Gastrocnemius medialis (tissue), 4 donors: ENCODE measurements around the gene CSF2RB. TPM values are rescaled to one million over a fixed set of nuclear protein-coding genes. Genes with fewer than 3 reads are reported as not detected.

Experiments
- ATAC-seq, 2 donors: fragments of 150-250 bp; one replicate each; pipeline ENCODE4 v1.9.1; 2016
- DNase-seq, 2 donors: peaks; one replicate each; pipeline ENCODE4 v3.0.0-alpha.2; 2019
- H3K27ac ChIP-seq, 4 donors: fragments of 200-600 bp; sonication (generic); 1 replicate in 1 of 4; 2 replicates in 3 of 4; pipeline ENCODE4 v1.5.1; 2016 to 2018; ENCODE audit warnings: mild to moderate bottlenecking in 2 of 4, moderate library complexity in 1 of 4
- H3K27me3 ChIP-seq, 3 donors: fragments of 200-600 bp; sonication (generic) in 2 of 3; 1 replicate in 1 of 3; 2 replicates in 2 of 3; pipeline versions ENCODE4 v1.5.1 to v1.6.0; 2016 to 2019; ENCODE audit warnings: mild to moderate bottlenecking in 1 of 3, moderate library complexity in 1 of 3
- H3K36me3 ChIP-seq, 2 donors: fragments of 200-600 bp; sonication (generic) in 1 of 2; one replicate each; pipeline ENCODE4 v1.5.1; 2017 to 2018
- H3K4me1 ChIP-seq, 2 donors: fragments of 200-600 bp; sonication (generic) in 1 of 2; one replicate each; pipeline ENCODE4 v1.5.1; 2016 to 2017; ENCODE audit warnings: mild to moderate bottlenecking in 2 of 2
- H3K4me3 ChIP-seq, 4 donors: fragments of 200-600 bp; sonication (generic) in 3 of 4; 1 replicate in 1 of 4; 2 replicates in 3 of 4; pipeline ENCODE4 v1.5.1; 2016 to 2019; ENCODE audit warnings: mild to moderate bottlenecking in 2 of 4
- H3K9me3 ChIP-seq, 3 donors: fragments of 200-600 bp; sonication (generic) in 2 of 3; 1 replicate in 1 of 3; 2 replicates in 2 of 3; pipeline ENCODE4 v1.5.1; 2016 to 2019
- POLR2A ChIP-seq, 2 donors: fragments of 450-650 bp; IDR thresholded peaks; one replicate each; pipeline ENCODE4 v1.6.1; 2017; ENCODE audit warnings: antibody characterized with exemption in 2 of 2, mild to moderate bottlenecking in 2 of 2, moderate library complexity in 2 of 2
- in situ Hi-C, 4 donors: fragments of 200-750 bp; cut with MboI; loops; one replicate each; pipeline versions ENCODE4 v1.15.0 to v1.8.0; 2017; ENCODE audit warnings: low sequenced_read_pairs in 4 of 4
- intact Hi-C: fragments of 100-400 bp; cut with DNase I; formaldehyde crosslinking; loops from one replicate; pipeline ENCODE4 v1.15.1; 2023; ENCODE audit warnings: low total_unique reads
- total RNA-seq, 4 donors: library from RNA; depleted of rRNA; stranded (reverse); fragments of >200 nt; gene quantifications; one replicate each; pipeline versions ENCODE4 v1.1.0 to v1.2.3, GENCODE V29; 2016
- TF ChIP-seq, protein P1 (sequence below), 5 experiments: fragments of 450-650 bp in 3 of 5; fragments of 200-600 bp in 2 of 5; sonication (generic) in 2 of 5; IDR thresholded peaks in 4 of 5; conservative IDR thresholded peaks in 1 of 5; 1 replicate in 4 of 5; 2 replicates in 1 of 5; pipeline ENCODE4 v1.5.1; 2016 to 2019; ENCODE audit warnings: antibody characterized with exemption in 5 of 5, mild to moderate bottlenecking in 3 of 5, moderate library complexity in 3 of 5

The CSF2RB gene
- total RNA-seq, 4 donors from 2014 or later = 1.2 to 2.0 (median 1.6) TPM

DNA sequence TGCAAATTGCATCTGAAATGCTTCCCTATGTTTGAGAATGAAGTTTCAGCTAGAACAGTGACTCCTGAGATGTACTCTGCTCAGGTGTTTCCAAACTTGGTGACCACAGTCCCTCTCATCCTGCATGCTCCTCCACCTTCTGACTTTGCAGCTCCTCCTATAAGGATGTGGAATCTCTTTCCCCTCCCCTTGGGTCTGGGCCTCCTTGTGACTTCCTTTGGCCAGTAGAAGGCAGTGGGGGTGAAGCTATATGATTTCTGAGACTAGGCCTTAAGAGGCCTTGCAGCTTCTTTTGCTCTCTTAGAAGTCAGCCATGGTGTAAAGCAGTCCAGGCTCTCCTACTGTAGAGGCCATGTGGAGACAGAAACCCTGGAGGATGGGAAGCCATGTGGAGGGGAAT lies 50.7 kb downstream of the CSF2RB start:
- TF ChIP-seq, protein P1, sequence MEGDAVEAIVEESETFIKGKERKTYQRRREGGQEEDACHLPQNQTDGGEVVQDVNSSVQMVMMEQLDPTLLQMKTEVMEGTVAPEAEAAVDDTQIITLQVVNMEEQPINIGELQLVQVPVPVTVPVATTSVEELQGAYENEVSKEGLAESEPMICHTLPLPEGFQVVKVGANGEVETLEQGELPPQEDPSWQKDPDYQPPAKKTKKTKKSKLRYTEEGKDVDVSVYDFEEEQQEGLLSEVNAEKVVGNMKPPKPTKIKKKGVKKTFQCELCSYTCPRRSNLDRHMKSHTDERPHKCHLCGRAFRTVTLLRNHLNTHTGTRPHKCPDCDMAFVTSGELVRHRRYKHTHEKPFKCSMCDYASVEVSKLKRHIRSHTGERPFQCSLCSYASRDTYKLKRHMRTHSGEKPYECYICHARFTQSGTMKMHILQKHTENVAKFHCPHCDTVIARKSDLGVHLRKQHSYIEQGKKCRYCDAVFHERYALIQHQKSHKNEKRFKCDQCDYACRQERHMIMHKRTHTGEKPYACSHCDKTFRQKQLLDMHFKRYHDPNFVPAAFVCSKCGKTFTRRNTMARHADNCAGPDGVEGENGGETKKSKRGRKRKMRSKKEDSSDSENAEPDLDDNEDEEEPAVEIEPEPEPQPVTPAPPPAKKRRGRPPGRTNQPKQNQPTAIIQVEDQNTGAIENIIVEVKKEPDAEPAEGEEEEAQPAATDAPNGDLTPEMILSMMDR (IDR thresholded peaks at IDR 0.05 in 4 of 5, conservative IDR thresholded peaks at IDR 0.05 in 1 of 5) = no peak
- TF ChIP-seq POLR2A (IDR thresholded peaks at IDR 0.05) = no peak
- ATAC-seq (no peak), DNase-seq (no peak)
- H3K27me3 ChIP-seq = peaks cover 0 to 8% (median 8%) of the 10 kb centered on the region in 3 donors
- H3K4me1 ChIP-seq = no peaks in the 10 kb centered on the region
- intact Hi-C loops (no loop called here), in situ Hi-C loops (loop anchor here in 1 of 4 donors (25.0 kb wide), 1 partner anchor 177 kb away; the partner anchor contains the start of gene IFT27)
- H3K4me3 ChIP-seq = no peak overlapping the region
- H3K27ac ChIP-seq = no peak overlapping the region
- no peaks in the 10 kb centered on the region for H3K36me3 ChIP-seq
- H3K9me3 ChIP-seq = no peaks in the 10 kb centered on the region

DNA sequence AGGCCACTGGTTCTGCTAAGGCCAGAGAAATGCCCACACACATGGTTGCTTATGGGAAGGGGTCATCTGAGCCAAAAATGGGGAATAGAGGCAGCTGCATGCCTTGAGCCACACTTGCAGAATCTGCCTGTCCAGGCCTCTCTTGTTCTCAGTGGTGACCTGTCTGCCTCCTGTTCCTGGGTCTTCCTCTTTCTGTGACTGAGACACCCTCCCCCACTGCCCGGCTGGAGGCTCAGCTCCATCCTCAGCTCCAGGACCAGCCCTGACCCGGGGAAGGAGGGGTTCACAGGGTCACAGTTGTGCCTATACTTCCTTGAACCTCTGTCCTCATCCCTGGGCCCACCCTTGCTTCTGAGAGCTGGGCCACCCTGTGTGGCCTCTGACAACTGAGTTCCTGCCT lies 52.3 kb downstream of the CSF2RB start:
- no peaks in the 10 kb centered on the region for H3K36me3 ChIP-seq
- H3K27me3 ChIP-seq = peaks cover 0 to 5% (median 0%) of the 10 kb centered on the region in 3 donors
- in situ Hi-C loops (loop anchor here in 1 of 4 donors (25.0 kb wide), 1 partner anchor 178 kb away; the partner anchor contains the start of gene IFT27), intact Hi-C loops (no loop called here)
- DNase-seq (no peak), ATAC-seq (no peak)
- no peak overlapping the region for H3K27ac ChIP-seq
- H3K4me3 ChIP-seq = no peak overlapping the region
- H3K9me3 ChIP-seq = no peaks in the 10 kb centered on the region
- H3K4me1 ChIP-seq = no peaks in the 10 kb centered on the region
- TF ChIP-seq, protein P1 (IDR thresholded peaks at IDR 0.05 in 4 of 5, conservative IDR thresholded peaks at IDR 0.05 in 1 of 5) = no peak
- TF ChIP-seq POLR2A (IDR thresholded peaks at IDR 0.05) = no peak

DNA sequence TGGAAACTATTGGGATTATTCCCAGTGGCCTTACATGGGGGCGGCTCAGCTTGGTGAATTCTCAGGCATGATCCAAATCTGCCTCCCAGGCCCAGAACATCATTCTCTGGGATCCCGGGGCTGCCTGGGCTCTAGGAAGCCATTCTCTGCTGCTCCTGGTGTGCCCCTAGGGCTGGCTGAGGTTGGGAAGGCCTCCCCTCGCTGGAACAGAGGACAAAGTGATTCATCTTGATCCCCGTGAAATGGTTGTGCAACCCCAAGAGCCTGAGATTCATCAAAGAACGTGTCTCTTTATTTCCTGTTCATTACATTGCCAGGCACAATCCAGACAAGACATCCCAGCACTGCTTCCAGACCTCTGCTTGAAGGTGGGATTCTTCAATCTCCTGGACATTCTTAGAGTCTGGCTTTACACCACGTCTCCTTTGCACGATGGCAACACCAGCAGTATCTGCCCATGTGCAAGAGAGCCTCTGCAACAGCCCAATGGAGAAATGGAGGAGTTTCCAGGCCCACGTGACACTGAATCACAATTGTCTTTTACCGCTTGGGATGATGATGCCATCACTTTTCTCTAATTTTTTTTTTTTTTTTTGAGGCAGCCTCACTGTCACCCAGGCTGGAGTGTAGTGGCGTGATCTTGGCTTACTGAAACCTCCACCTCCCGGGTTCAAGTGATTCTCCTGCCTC lies 53.6 kb downstream of the CSF2RB start:
- in situ Hi-C loops = loop anchor here in 1 of 4 donors (25.0 kb wide), 1 partner anchor 180 kb away; the partner anchor contains the start of gene IFT27
- Histone ChIP-seq H3K9me3 (no peaks in the 10 kb centered on the region), H3K27me3 (no peaks in the 10 kb centered on the region), H3K4me3 (no peak overlapping the region), H3K36me3 (no peaks in the 10 kb centered on the region), H3K4me1 (no peaks in the 10 kb centered on the region), H3K27ac (no peak overlapping the region)
- ATAC-seq (no peak), DNase-seq (no peak)
- TF ChIP-seq, protein P1 (IDR thresholded peaks at IDR 0.05 in 4 of 5, conservative IDR thresholded peaks at IDR 0.05 in 1 of 5) = no peak
- no peak for TF ChIP-seq POLR2A (IDR thresholded peaks at IDR 0.05)
- intact Hi-C loops = no loop called here

DNA sequence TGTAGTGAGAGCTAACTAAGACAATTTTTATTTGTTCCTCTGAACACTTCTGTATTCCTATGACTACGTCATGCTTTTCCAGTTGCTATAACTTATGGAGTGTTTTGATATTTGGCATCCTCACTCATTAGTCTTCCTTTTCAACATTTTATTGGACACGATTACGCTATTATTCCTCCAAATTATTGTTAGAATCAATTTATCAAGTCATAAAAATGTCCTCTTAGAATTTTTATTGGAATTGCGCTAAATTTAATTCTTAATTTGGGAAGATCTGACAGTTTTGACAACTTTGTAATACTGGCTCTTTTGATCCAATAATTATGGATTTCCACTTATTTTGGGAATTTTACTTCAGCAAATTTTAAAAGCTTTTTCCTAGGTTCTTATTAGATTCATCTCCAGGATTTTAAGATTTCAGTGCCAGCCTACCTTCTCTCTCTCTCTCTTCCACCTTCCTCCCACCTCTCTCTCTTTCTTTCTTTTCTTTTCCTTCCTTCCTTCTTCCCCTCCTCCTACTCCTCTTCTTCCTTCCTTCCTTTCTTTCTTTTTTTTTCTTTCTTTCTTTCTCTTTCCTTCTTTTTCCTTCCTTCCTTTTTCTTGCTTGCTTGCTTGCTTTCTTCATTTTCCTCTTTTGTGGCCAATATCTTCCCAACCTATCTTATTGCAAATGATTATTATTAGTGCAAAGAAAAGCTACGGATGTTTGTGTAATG lies 55.0 kb downstream of the CSF2RB start:
- no peak for DNase-seq
- Histone ChIP-seq H3K4me3 (no peak overlapping the region), H3K4me1 (no peaks in the 10 kb centered on the region), H3K27me3 (no peaks in the 10 kb centered on the region), H3K9me3 (no peaks in the 10 kb centered on the region), H3K36me3 (no peaks in the 10 kb centered on the region), H3K27ac (no peak overlapping the region)
- ATAC-seq = no peak
- in situ Hi-C loops = loop anchor here in 1 of 4 donors (25.0 kb wide), 1 partner anchor 181 kb away; the partner anchor contains the start of gene IFT27
- intact Hi-C loops = no loop called here
- TF ChIP-seq, protein P1 (IDR thresholded peaks at IDR 0.05 in 4 of 5, conservative IDR thresholded peaks at IDR 0.05 in 1 of 5) = no peak
- no peak for TF ChIP-seq POLR2A (IDR thresholded peaks at IDR 0.05)
